Activated CD8-positive, alpha-beta memory T cell treated with anti-CD3 and anti-CD28 coated beads for 24 hours (primary cell): ENCODE results near the gene KRTAP12-1.
"Not testable (repeated sequence)": the region's sequence is repeated elsewhere in the genome, so short reads cannot be mapped to it uniquely, and the experiment has no call there.

ENCODE experiments used
- DNase-seq: peaks from one replicate; pipeline ENCODE4 v3.0.0-alpha.2; 2020

KRTAP12-1 gene

DNA sequence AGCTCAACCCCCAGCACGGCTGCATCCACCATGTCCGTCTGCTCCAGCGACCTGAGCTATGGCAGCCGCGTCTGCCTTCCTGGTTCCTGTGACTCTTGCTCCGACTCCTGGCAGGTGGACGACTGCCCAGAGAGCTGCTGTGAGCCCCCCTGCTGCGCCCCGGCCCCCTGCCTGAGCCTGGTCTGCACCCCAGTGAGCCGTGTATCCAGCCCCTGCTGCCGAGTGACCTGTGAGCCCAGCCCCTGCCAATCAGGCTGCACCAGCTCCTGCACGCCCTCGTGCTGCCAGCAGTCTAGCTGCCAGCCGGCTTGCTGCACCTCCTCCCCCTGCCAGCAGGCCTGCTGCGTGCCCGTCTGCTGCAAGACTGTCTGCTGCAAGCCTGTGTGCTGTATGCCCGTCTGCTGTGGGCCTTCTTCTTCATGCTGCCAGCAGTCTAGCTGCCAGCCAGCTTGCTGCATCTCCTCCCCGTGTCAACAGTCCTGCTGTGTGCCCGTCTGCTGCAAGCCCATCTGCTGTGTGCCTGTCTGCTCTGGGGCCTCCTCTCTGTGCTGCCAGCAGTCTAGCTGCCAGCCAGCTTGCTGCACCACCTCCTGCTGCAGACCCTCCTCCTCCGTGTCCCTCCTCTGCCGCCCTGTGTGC lies 15.3 kb upstream of the KRTAP12-1 start, which contains the start of gene KRTAP10-12:
KRTAP10-12 (plus strand) TSS at position 1 of the 639 bp plus-strand sequence; CDS start at position 31, 30 bp downstream.
- peak; percentile 43 for DNase-seq

DNA sequence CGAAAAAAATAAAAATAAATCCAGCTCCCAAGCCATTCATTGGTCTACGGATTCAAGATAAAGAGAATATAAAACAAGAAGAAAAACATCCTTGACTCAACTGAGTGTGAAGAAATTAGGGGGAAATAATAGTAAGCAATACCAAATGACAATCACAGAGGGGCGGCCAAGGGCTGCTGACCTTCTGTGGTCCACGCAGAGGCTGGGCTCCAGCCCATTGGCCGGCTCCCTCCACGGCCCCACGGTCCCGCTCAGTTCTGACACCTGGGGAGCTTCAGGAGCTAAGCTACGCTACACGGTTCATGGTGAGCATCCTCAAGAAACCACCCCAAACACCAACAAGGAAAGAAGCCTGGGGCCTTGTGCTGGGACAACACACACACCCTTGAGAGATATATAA lies 14.6 kb upstream of the KRTAP12-1 start:
- no peak for DNase-seq

DNA sequence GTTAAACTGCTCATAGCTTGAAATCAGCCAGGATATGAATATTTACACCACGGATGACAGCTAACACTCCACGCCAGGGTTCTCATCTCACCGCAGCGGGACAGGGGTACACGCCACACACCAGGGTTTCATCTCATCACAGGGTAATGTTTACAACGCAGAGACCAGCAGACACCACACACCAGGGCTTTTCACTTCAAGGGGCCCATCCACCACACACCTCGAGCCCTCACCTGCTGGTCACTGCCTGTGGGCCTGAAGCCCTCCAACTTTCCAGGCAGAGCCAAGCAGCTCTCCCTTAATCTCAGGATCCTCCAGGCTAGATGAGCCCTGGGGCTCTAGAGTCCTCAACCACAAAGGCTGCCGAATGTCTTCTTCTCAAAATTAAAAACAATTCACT lies 13.7 kb upstream of the KRTAP12-1 start:
- no peak for DNase-seq

DNA sequence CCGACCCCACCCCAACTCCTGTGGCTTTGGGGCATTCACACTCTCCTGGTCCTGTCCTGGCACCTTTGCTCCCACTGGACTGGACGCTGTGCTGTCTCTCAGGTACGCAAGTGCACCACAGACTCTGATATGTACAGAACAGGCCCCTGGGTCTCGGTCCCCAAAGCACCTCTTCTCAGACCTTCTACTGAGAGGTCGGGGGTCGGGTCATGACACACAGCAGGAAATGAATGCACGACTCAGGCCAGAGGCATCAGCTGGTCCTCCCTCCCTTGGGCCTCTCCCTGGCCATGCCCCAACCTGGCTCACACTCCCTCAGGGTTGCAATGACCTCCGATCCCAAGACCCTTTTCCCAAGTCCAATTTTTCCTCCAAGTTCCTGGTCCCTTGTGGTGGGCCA lies 13.2 kb upstream of the KRTAP12-1 start:
- DNase-seq: peak; percentile 47

DNA sequence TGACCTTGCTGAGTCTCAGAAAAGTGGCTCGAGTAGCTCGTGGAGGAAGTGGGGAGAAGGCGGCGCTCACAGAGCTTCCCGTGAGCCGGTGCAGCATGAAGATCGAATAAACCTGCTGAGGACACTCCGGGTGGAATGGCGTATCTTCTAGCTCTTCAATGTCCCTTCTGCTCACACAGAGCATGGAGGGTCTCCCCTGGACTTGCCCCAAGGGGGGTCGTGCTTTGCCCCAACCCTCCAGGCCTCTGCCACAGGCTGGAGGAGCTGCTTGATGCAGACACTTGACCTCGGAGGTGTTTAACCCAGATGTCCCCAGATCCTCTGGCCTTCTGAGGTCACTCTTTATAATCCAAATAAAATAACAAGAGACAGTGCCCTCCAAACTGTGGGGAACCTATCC lies 12.8 kb upstream of the KRTAP12-1 start:
- peak; percentile 54 for DNase-seq

DNA sequence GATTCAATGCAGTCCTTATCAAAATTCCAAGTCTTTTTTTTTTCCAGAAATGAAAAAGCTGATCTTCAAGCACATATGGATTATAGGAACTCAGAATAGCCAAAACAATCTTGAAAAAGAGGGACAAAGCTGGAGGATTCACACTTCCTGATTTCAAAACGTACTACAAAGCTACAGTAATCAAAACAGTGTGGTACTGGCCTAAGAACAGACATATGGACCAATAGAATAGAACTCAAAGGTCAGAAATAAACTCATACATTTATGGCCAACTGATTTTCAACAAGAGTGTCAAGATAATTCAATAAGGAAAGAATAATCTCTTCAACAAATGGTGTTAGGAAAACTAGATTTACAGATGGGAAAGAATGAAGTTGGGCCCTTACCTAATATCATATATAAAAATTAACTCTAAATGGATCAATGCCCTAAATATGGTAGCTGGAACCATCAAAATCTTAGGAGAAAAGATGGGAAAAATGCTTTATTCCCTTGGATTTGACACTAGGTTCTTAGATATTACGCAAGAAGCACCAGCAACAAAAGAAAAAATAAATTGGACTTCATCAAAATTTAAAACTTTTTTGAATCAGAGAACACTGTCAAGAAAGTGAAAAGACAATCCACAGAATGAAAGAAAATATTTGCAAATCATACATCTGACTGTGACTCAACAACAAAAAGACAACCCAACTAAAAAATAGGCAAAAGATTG lies 11.0 kb upstream of the KRTAP12-1 start:
- DNase-seq: no peak

DNA sequence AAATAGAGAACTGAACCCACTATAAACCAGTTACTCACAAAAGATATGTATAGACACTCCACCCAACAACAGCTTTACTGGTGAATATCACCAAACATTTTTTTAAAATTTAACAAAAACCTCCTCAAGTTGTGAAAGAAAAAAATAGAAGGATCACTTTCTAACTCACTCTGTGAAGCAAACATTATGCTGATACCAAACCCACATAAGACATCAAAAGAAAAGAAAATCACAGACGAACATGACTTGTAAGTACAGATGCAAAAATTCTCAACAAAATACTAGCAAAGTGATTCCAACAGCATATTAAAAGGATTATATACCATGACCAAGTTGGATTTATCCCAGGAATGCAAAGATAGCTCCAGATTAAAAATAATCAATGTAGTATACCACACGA lies 9.7 kb upstream of the KRTAP12-1 start:
- DNase-seq: no peak

DNA sequence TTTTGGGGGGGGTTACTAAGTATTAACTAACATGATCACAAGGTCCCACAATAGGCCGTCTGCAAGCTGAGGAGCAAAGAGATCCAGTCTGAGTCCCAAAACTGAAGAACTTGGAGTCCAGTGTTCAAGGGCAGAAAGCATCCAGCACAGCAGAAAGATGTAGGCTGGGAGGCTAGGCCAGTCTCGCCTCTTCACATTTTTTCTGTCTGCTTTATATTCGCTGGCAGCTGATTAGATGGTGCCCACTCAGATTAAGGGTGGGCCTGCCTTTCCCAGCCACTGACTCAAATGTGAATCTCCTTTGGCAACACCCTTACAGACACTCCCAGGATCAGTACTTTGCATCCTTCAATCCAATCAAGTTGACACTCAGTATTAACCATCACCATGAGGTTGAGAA lies 7.8 kb upstream of the KRTAP12-1 start:
- not testable (repeated sequence) for DNase-seq

DNA sequence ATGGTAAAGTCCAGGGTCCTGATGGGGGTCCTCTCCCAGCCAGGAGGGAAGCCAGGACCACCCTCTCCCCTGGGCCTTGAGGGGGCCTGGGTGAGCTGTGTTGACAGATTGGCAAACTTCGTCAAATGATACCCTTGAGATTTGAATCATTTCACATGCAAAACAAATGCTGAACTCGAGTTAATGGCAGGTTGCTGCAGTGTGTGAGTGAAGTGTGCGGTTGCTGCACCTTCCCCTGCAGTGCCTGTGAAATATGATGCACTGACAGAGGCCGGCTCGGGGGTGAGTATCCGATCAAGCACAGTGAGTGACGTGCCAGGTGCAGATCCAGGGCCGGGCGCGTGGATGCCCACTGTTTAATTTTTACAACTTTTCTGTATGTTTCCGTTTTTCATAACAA lies 5.7 kb upstream of the KRTAP12-1 start:
- DNase-seq: no peak

DNA sequence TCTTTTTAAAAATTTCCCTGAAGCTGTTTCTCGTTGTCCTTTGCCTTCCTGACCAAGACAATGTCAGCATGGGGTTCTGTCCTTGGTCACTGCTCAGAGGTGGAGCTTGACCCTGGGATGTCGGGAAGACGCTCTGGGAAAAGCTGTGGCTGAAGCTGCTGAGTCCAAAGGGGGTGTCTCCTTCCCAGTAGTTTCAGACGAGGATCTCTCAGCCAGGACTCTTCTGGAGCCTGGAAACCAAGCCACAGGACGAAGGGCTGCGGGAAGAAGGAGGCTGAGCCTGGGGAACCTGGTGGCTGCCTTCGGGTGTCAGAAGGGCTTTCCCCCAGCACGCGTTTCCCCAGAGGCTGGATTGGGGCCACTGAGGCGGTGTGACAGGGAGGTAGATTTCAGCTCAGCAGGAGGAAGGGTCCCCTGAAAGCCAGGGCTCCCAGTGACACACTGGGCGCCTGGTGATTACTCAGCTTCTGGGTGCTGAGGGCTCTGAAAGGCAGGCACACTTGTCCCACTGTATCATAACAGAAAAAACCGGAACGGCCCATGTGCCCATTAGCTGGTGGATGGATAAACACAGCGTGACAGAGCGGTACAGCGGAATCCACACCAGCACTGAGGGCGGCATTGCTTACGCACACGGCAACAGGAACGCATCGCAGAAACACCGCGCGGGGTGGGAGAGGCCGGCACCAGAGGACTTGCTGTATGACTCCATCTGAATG lies 5.0 kb upstream of the KRTAP12-1 start:
- peak; percentile 47 for DNase-seq

DNA sequence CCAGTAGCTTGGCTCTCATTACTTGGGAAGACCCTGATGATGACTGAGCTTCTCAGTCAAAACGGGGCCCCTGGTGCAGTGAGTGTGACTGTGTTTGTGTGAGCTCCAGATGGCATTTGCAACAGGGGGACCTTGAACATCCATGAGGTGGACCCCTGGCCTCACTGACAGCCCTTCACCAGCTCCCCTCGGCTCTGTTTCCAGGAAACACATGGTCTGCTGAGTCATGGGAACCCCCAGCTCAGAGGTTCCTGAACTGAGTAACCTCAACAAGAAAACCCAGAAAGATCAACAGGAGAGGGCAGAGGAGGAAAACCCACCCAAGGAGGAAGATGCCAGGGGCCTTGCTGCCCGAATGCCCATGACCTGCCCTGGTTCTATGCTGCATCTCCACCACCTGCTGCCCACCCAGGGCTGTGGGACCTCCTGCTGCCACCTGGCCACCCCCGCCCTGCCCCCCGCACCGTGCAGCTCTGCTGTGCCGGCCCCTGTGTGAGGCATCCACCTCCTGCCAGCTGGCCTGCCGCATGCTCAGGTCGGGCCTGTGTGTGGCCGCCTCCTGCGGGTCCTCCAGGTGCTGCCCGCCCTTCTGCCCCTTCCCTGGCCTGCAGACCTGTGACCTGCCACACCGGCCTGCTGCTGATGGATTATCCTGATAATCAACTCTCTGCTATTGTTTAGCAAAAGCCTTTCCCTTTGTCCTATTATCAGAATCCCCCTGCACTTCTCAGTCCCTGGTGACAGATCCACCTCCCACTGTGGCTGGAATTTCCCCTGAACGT lies 4.2 kb upstream of the KRTAP12-1 start:
- peak; percentile 48 for DNase-seq

DNA sequence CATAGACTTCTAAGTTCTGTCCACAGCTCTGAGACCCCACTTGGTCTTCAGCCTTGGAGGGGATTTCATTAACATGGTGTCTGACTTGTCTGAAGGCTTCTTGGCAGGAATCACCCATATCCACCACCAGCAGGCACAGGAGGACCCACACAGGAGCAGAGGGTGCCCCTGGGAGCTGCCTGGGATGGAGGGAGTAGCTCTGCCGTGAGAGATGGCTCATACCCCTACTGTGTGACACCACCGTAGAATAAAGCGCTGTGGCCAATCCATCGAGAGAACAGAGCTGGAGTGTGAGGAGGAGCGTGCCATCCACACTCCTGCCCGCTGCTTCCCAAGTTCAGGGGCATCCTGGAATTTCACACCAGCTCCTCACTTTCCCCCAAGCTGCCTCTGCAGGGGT lies 3.1 kb upstream of the KRTAP12-1 start:
- peak; percentile 38 for DNase-seq

DNA sequence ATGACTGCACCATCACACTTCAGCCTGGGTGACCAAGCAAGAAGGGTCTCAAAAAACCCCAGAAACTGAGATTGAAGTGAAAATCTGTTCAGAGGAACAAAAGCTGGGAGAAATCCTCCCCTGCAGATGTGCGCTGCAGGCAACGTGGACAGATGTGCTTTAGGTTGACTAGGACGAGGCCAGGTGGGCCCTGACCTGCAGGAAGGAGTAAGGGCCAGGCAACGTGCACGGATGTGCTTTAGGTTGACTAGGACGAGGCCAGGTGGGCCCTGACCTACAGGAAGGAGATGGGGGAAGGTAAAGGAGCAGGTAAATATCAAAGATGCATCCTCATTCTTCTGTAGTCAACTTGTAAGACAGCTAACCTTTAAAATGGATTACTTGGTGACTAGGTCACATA lies 2.5 kb upstream of the KRTAP12-1 start:
- no peak for DNase-seq

DNA sequence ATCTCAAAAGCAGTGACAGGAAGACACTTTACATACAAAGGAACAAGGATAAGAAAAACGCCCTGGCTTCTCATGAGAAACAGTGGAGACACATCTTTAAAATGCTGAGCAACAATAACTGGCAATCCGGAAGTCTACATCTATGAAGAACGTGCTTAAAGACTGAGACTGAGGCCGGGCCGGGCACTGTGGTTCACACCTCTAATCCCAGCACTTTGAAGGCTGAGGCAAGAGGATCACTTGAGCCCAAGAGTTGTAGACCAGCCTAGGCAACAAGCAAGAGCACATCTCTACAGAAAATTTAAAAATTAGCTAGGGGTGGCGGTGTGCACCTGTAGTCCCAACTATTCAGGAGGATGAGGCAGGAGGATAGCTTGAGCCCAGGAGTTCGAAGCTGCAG lies 2.1 kb upstream of the KRTAP12-1 start:
- no peak for DNase-seq

DNA sequence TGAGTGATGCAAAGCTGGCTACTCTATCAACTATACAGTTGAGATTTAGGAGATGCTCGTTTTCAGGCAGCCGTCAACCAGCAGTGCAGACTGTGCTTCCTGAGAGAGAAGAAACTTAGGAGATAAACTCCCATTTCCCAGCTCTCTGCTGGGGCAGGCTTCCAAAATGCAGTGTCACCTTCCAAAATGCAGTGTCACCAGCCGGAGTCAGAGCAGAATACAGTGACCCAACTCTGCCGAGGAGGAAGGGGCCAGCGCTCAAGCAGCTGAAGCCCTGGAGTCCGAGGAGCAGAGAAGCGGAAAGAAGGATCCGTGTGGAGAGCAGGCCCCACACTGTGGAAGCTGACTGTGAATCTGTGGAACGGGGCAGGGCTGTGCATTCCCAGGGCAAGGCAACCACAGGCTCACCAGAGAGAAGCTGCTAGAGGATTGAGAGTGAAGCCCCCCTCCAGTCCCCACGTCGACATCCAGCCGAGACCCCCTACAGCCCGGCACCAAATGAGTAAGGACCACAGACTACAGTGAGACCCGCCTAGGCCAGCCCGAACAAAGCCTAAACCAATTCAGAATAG lies 703 bp upstream of the KRTAP12-1 start:
- no peak for DNase-seq

DNA sequence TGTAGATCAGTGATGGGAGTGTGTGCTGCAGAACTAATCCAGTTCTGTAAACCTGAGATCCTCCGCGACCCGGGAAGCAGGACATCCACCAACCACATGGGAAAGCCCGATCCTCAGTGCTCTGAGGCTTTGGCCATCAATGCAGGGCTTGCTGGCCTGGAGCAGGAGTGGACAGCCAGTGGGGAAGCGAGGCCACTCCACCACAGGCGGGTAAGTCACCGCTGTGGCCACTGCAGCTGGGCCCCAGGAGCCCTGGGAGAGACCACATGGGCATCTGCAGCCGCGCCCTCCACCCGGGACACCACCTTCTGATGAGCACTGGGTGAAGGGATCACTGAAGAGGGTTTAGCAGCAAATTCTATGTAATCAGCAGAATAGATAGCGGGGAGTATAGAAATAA lies 811 bp downstream of the KRTAP12-1 start:
- no peak for DNase-seq

DNA sequence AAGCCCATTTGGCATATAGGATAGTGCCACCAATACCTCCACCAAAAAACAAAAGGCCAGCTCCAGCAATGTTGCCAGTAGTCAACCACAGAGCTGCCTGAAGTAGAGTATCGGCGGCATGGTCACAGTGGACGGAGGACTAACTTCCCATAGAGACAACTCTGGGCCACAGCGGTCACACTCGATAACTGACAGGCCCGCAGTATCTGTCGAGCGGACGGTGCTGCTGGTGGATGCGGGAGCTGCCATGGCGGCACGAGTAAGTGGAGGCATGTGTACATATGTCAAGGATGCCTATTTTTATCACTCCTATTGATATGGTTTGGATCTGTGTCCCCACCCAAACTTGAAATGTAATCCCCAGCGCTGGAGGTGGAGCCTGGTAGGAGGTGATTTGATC lies 4.1 kb downstream of the KRTAP12-1 start:
- peak; percentile 43 for DNase-seq

DNA sequence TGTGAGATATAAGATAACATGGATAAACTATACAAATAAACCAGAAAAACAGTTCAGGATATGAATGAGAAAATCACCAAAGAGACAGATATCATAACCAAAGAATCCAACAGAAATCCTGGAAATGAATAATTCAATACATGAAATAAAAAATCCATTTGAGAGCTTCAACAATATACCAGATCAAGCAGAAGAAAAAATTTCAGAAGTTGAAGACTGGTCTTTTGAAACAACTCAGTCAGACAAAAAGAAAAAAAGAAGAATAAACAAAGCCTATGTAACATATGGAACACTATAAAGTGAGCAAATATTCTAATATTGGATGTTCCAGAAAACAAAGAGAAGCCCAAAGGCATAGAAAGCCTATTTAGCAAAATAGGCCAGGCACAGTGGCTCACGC lies 10.1 kb downstream of the KRTAP12-1 start:
- no peak for DNase-seq

DNA sequence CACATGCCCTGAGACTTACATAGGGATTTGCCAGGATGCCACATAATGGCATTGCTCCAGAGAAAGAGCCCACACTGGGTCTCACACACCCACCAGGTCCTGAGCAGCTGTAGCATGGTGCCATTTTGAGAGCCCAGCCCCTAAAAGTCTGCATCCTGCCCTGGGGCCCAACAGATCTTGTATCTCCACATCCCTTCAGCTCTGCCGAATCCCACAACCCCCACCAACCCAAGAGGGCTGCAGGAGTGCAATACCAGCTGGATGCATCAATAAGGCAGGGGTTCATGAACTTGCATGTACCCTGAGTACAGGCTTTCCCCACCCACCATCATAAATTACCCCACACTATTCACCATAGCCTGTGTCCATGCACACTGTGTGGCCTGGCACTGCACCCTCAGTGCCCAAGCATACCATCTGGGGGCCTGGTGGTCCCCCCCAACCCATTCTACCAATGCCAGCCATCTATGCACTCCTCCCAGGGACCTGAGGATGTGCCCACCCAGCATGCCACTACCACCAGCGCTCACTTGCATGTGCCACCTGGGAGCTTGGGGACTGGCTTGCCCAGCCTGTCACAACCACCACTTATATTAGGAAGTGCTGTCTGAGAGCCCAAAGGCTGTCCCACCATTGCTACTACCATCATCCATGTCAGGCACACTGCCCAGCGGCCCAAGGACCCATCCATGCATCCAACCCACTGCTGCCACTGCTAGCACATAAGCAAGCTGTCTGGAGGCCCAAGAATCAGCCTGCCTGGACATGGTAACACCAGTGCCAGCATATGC lies 11.1 kb downstream of the KRTAP12-1 start:
- peak; percentile 28 for DNase-seq

DNA sequence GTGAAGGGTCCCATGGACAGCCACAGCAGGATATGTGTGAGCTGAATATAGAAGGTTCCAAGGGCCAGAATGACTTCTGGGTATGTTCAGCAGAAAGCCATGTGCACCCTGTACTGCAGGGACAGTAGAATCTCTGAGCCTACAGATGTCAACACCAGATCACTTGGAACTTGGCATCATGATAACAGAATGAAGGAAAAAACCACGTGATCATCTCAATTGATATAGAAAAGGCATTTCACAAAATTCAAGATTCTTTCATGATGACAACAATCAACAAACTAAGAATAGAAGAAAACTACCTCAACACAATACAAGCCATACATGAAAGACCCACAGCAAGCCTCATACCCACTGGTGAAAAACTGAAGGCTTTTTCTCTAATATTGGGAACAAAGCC lies 14.4 kb downstream of the KRTAP12-1 start:
- no peak for DNase-seq

DNA sequence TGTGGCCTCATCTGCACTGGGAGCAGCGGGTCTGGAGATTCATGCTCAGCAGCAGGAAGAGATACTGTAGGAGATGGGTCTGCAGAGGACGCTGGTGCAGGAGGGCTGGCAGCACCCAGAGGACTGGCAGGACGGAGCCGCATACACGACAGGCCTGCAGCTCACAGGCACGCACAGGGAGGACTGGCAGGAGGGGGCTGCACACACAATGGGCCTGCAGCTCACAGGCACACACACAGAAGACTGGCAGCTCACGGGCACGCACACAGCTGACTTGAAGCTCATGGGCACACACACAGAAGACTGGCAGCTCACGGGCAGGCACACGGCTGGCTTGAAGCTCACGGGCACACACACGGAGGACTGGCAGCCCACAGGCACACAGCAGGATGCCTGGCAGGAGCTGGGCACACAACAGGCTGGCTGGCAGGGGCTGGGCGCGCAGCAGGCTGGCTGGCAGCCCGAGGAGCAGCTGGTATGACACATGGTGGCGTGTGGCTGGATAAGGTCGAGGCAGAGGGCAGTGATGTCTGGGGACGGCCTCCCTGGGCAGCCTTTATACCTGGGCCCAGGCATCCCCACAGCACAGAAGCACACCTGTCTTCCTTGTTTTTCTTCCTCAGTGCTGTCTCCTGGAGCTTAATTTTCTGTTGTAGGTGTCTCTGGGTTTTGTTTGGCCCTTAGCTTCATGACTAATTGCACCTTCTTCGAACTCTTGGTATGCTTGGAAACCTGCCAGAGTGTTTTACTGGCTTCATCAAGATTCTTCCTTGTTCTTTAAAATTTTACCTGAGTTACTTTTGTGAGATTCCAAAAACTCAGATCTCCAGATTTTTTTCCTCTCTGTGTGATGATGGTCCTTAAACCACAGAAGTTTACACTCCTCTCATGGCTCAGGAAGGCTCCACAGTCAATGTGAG lies 15.3 kb downstream of the KRTAP12-1 start, which contains the start of gene KRTAP12-2:
KRTAP12-2 (minus strand) TSS at position 527 of the 920 bp plus-strand sequence; CDS start at position 486, 41 bp downstream.
- DNase-seq: no peak
